GM12892 (cell line): ENCODE measurements around the gene LAMTOR5.

Experiments used
- POLR2A ChIP-seq: IDR thresholded peaks from 2 replicates; pipeline ENCODE4 v1.6.1; 2011; ENCODE audit warnings: low read depth, low read length, control low read depth
- POLR2AphosphoS5 ChIP-seq: IDR thresholded peaks from 2 replicates; pipeline ENCODE4 v1.6.1; 2011; ENCODE audit warnings: low read depth, low read length, control low read depth
- TAF1 ChIP-seq: IDR thresholded peaks from 2 replicates; pipeline ENCODE4 v1.6.1; 2011; ENCODE audit warnings: low read depth, mild to moderate bottlenecking, control low read depth, low read length, borderline replicate concordance

GRCh38 chr1:110364221-110364620 is 43.3 kb downstream of the LAMTOR5 start:
- no peak for TF ChIP-seq POLR2A
- no peak for TF ChIP-seq TAF1
- TF ChIP-seq POLR2AphosphoS5: no peak
